Measurements from ENCODE around the gene ADAM15.

The ADAM15 gene

DNA sequence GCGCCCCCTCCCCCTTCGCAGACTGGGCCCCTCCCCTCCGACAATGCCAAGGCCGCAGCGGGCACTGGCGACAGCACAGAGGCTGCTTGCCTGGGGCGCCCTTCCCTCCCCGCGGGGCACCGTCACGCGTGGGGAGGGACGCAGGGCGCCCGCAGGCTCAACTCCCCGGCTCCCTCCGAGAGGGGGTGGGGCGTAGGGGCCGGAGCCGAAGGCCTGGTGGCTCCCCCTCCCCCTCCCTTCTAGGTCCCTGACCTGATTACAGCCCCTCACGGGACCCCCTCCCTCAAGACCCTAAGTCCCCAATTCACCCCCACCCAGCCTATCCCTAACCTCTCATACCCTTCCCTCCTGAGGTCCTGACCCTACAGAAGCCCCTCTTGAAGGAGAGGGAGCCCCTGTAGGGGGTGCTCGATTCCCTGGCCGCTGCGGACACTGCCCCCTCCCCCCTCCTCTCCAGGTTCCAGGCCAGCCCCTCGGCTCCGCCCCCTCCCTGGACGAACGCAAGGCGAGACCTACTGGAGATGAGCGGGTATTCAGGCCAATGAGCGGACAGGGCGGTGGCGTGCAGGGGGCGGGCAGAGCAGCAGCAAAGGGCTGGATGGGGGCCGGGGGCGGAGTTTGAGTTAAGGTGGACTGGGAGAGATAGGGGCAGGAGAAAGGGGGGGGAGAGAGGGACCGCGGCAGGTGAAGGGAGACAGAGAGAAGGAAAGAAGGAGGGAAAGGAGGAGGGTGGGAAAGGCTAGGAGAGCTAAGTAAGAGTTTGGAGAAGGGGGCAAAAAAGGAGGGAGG lies 49.2 kb upstream of the ADAM15 start (continued):
- TF ChIP-seq, protein P1, sequence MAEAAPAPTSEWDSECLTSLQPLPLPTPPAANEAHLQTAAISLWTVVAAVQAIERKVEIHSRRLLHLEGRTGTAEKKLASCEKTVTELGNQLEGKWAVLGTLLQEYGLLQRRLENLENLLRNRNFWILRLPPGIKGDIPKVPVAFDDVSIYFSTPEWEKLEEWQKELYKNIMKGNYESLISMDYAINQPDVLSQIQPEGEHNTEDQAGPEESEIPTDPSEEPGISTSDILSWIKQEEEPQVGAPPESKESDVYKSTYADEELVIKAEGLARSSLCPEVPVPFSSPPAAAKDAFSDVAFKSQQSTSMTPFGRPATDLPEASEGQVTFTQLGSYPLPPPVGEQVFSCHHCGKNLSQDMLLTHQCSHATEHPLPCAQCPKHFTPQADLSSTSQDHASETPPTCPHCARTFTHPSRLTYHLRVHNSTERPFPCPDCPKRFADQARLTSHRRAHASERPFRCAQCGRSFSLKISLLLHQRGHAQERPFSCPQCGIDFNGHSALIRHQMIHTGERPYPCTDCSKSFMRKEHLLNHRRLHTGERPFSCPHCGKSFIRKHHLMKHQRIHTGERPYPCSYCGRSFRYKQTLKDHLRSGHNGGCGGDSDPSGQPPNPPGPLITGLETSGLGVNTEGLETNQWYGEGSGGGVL (tag by site-specific recombination; IDR thresholded peaks at IDR 0.05), result peak; percentile 96
- TF ChIP-seq ZNF214 (tag by site-specific recombination; IDR thresholded peaks at IDR 0.05; ENCODE audit: borderline replicate concordance) (no peak), ZNF266 (tag by site-specific recombination; IDR thresholded peaks at IDR 0.05; ENCODE audit: low read depth) (no peak), HOXC10 (CRISPR knock-in tag; IDR thresholded peaks at IDR 0.05) (no peak), ZBTB7A (tag by site-specific recombination; IDR thresholded peaks at IDR 0.05; ENCODE audit: low read depth) (peak; percentile 94), ZNF837 (tag by site-specific recombination; IDR thresholded peaks at IDR 0.05) (no peak), ZNF544 (tag by site-specific recombination; IDR thresholded peaks at IDR 0.05) (no peak), ZIC2 (tag by site-specific recombination; IDR thresholded peaks at IDR 0.05) (peak; percentile 74), ZNF571 (tag by site-specific recombination; IDR thresholded peaks at IDR 0.05) (no peak), OSR2 (tag by site-specific recombination; IDR thresholded peaks at IDR 0.05) (no peak), ZXDB (tag by site-specific recombination; IDR thresholded peaks at IDR 0.05) (peak; percentile 98; the same call in 1 of the 2 replicates), KLF8 (tag by site-specific recombination; IDR thresholded peaks at IDR 0.05) (peak; percentile 99), GLIS1 (tag by site-specific recombination; IDR thresholded peaks at IDR 0.05) (peak; percentile 69), ZNF239 (tag by site-specific recombination; IDR thresholded peaks at IDR 0.05) (no peak), ZNF624 (tag by site-specific recombination; IDR thresholded peaks at IDR 0.05) (no peak), ZNF510 (tag by site-specific recombination; IDR thresholded peaks at IDR 0.05; ENCODE audit: insufficient replicate concordance) (no peak), ZNF335 (tag by site-specific recombination; conservative IDR thresholded peaks at IDR 0.05) (peak; percentile 81), ZFHX2 (tag by site-specific recombination; conservative IDR thresholded peaks at IDR 0.05) (peak; percentile 63), ZNF473 (tag by site-specific recombination; IDR thresholded peaks at IDR 0.05) (no peak), ZNF664 (tag by site-specific recombination; IDR thresholded peaks at IDR 0.05) (no peak), ZNF654 (tag by site-specific recombination; IDR thresholded peaks at IDR 0.05; ENCODE audit: low read depth) (no peak), ZNF629 (tag by site-specific recombination; IDR thresholded peaks at IDR 0.05) (no peak; the same call in 1 of the 2 replicates)
- TF ChIP-seq, protein P2, sequence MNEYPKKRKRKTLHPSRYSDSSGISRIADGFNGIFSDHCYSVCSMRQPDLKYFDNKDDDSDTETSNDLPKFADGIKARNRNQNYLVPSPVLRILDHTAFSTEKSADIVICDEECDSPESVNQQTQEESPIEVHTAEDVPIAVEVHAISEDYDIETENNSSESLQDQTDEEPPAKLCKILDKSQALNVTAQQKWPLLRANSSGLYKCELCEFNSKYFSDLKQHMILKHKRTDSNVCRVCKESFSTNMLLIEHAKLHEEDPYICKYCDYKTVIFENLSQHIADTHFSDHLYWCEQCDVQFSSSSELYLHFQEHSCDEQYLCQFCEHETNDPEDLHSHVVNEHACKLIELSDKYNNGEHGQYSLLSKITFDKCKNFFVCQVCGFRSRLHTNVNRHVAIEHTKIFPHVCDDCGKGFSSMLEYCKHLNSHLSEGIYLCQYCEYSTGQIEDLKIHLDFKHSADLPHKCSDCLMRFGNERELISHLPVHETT (tag by site-specific recombination; IDR thresholded peaks at IDR 0.05), result 0 out of 2 replicates have a peak, but pooled peaks have one; percentile 32
- TF ChIP-seq, protein P3, sequence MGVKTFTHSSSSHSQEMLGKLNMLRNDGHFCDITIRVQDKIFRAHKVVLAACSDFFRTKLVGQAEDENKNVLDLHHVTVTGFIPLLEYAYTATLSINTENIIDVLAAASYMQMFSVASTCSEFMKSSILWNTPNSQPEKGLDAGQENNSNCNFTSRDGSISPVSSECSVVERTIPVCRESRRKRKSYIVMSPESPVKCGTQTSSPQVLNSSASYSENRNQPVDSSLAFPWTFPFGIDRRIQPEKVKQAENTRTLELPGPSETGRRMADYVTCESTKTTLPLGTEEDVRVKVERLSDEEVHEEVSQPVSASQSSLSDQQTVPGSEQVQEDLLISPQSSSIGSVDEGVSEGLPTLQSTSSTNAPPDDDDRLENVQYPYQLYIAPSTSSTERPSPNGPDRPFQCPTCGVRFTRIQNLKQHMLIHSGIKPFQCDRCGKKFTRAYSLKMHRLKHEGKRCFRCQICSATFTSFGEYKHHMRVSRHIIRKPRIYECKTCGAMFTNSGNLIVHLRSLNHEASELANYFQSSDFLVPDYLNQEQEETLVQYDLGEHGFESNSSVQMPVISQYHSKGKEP (tag by site-specific recombination; IDR thresholded peaks at IDR 0.05), result no peak
- TF ChIP-seq, protein P4, sequence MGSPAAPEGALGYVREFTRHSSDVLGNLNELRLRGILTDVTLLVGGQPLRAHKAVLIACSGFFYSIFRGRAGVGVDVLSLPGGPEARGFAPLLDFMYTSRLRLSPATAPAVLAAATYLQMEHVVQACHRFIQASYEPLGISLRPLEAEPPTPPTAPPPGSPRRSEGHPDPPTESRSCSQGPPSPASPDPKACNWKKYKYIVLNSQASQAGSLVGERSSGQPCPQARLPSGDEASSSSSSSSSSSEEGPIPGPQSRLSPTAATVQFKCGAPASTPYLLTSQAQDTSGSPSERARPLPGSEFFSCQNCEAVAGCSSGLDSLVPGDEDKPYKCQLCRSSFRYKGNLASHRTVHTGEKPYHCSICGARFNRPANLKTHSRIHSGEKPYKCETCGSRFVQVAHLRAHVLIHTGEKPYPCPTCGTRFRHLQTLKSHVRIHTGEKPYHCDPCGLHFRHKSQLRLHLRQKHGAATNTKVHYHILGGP (tag by site-specific recombination; IDR thresholded peaks at IDR 0.05), result no peak
- TF ChIP-seq, protein P5, sequence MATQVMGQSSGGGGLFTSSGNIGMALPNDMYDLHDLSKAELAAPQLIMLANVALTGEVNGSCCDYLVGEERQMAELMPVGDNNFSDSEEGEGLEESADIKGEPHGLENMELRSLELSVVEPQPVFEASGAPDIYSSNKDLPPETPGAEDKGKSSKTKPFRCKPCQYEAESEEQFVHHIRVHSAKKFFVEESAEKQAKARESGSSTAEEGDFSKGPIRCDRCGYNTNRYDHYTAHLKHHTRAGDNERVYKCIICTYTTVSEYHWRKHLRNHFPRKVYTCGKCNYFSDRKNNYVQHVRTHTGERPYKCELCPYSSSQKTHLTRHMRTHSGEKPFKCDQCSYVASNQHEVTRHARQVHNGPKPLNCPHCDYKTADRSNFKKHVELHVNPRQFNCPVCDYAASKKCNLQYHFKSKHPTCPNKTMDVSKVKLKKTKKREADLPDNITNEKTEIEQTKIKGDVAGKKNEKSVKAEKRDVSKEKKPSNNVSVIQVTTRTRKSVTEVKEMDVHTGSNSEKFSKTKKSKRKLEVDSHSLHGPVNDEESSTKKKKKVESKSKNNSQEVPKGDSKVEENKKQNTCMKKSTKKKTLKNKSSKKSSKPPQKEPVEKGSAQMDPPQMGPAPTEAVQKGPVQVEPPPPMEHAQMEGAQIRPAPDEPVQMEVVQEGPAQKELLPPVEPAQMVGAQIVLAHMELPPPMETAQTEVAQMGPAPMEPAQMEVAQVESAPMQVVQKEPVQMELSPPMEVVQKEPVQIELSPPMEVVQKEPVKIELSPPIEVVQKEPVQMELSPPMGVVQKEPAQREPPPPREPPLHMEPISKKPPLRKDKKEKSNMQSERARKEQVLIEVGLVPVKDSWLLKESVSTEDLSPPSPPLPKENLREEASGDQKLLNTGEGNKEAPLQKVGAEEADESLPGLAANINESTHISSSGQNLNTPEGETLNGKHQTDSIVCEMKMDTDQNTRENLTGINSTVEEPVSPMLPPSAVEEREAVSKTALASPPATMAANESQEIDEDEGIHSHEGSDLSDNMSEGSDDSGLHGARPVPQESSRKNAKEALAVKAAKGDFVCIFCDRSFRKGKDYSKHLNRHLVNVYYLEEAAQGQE (tag by site-specific recombination; IDR thresholded peaks at IDR 0.05), result no peak; the same call in 1 of the 2 replicates
- TF ChIP-seq, protein P6, sequence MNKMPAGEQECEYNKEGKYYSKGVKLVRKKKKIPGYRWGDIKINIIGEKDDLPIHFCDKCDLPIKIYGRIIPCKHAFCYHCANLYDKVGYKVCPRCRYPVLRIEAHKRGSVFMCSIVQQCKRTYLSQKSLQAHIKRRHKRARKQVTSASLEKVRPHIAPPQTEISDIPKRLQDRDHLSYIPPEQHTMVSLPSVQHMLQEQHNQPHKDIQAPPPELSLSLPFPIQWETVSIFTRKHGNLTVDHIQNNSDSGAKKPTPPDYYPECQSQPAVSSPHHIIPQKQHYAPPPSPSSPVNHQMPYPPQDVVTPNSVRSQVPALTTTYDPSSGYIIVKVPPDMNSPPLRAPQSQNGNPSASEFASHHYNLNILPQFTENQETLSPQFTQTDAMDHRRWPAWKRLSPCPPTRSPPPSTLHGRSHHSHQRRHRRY (tag by site-specific recombination; IDR thresholded peaks at IDR 0.05), result peak; percentile 24; the same call in 1 of the 2 replicates
- TF ChIP-seq, protein P7, sequence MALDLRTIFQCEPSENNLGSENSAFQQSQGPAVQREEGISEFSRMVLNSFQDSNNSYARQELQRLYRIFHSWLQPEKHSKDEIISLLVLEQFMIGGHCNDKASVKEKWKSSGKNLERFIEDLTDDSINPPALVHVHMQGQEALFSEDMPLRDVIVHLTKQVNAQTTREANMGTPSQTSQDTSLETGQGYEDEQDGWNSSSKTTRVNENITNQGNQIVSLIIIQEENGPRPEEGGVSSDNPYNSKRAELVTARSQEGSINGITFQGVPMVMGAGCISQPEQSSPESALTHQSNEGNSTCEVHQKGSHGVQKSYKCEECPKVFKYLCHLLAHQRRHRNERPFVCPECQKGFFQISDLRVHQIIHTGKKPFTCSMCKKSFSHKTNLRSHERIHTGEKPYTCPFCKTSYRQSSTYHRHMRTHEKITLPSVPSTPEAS (tag by site-specific recombination; IDR thresholded peaks at IDR 0.05), result no peak

All from HEK293 (cell line).